ENCODE measurements around the gene TXK. TPM values are rescaled to one million over a fixed set of nuclear protein-coding genes. Genes with fewer than 3 reads are reported as not detected.

The TXK gene
- total and polyA plus RNA-seq, 2 experiments from 2014 or later = not detected

DNA sequence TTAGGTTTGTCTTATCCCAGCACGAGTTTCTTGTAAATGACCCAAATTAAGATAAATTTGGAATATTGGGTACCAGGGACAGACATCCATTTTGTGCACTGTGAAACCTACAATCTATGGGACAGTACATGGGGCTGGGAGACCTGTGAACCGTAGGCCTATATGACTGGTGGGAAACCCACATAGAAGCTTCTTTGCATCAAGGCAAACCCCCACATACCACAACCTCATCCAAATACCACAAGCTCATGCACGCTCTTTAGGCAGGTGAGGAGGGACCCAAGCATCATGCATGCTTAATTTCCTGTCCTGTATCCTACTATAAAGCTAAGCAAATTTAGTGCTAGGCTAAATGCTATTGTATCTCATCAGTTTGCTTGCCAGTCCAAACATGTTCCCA is 69.7 kb downstream of the TXK start:
- no peak overlapping the region for H3K4me2 ChIP-seq (ENCODE audit: unreplicated experiment)
- no peaks in the 10 kb centered on the region for H3F3A ChIP-seq (ENCODE audit: insufficient read depth)
- H3K9me2 ChIP-seq (ENCODE audit: insufficient read depth) = no peaks in the 10 kb centered on the region
- H4K20me1 ChIP-seq (ENCODE audit: insufficient read depth) = no peaks in the 10 kb centered on the region
- H3K4me1 ChIP-seq (ENCODE audit: insufficient read depth) = no peaks in the 10 kb centered on the region
- no peaks in the 10 kb centered on the region for H3K27me3 ChIP-seq (replicated peaks; ENCODE audit: insufficient read depth)
- WGBS, 2 experiments (ENCODE audit: low coverage in 1 of 2, low lambda C conversion rate in 2 of 2, missing lambda C conversion rate in 2 of 2) = 47 to 54% methylated on average over 3 of the region's 3 CpGs
- in situ Hi-C loops (cut with MboI) = no loop called here
- H3K4me3 ChIP-seq = no peak overlapping the region
- H3K36me3 ChIP-seq (ENCODE audit: low read depth) = no peaks in the 10 kb centered on the region
- H3K79me2 ChIP-seq (ENCODE audit: insufficient read depth) = no peaks in the 10 kb centered on the region
- H3K9ac ChIP-seq = no peak overlapping the region
- no peak overlapping the region for H3K27ac ChIP-seq
- no peak overlapping the region for H2AFZ ChIP-seq
- TF ChIP-seq EZH2phosphoT487 (IDR thresholded peaks at IDR 0.05; ENCODE audit: insufficient read depth, low read depth) = no peak
- TF ChIP-seq EZH2 (IDR thresholded peaks at IDR 0.05; ENCODE audit: insufficient read depth, poor library complexity, severe bottlenecking) = no peak
- no peaks in the 10 kb centered on the region for H3K9me3 ChIP-seq (ENCODE audit: low read depth)
- DNase-seq = no peak

DNA sequence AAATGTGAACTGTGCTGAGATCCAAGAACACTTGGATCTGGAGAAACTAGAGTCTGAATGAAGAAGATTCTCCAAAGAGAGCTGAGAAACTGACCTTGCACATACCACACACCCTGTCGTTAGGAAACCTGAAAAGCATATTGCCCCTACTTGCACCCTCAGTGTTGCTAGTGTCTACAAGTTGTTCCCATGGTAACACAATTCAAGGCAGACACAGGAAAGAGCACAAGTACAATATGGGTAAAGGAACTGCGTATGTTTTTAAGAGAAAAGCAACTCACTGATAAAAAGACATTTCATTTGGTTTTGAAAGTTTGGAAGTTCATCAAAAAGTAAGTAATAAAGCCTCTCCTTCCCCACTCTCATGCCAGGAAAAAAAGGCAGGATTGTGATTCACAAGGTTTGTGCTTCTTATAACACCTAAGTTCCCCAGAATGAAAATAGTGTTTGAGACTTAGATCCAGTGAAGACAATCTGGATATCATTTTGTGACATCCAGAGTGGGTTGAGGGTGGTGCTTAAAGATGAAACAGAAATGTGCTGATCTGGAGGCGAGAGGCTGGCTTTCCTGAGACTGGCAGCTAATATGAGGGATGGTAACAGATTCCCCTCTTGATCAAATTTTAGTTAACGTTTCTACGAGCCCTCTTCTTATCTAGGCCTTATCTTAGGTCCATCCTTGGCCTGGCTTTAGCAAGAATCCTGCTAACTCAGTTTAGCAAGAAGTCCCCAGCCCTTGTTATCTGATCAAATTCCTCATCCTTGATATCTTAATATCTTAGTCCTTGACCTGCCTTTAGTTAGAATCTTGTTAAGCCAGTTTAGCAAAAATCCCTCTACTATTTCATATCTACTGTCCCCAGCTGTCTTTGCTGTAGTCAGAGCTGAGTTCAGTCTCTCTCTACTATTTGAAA is 75.2 kb downstream of the TXK start:
- Histone ChIP-seq H3K36me3 (ENCODE audit: low read depth) (no peaks in the 10 kb centered on the region), H3K4me3 (no peak overlapping the region), H3F3A (ENCODE audit: insufficient read depth) (no peaks in the 10 kb centered on the region), H2AFZ (no peak overlapping the region), H4K20me1 (ENCODE audit: insufficient read depth) (no peaks in the 10 kb centered on the region), H3K9me2 (ENCODE audit: insufficient read depth) (no peaks in the 10 kb centered on the region), H3K9ac (no peak overlapping the region), H3K27me3 (replicated peaks; ENCODE audit: insufficient read depth) (no peaks in the 10 kb centered on the region), H3K79me2 (ENCODE audit: insufficient read depth) (no peaks in the 10 kb centered on the region), H3K9me3 (ENCODE audit: low read depth) (no peaks in the 10 kb centered on the region), H3K27ac (no peak overlapping the region), H3K4me1 (ENCODE audit: insufficient read depth) (no peaks in the 10 kb centered on the region), H3K4me2 (ENCODE audit: unreplicated experiment) (no peak overlapping the region)
- no peak for DNase-seq
- no peak for TF ChIP-seq EZH2 (IDR thresholded peaks at IDR 0.05; ENCODE audit: insufficient read depth, poor library complexity, severe bottlenecking)
- TF ChIP-seq EZH2phosphoT487 (IDR thresholded peaks at IDR 0.05; ENCODE audit: insufficient read depth, low read depth) = no peak
- WGBS, 2 experiments (ENCODE audit: low coverage in 1 of 2, low lambda C conversion rate in 2 of 2, missing lambda C conversion rate in 2 of 2) = 1 to 5% methylated on average over 5 of the region's 5 CpGs
- in situ Hi-C loops (cut with MboI) = no loop called here

DNA sequence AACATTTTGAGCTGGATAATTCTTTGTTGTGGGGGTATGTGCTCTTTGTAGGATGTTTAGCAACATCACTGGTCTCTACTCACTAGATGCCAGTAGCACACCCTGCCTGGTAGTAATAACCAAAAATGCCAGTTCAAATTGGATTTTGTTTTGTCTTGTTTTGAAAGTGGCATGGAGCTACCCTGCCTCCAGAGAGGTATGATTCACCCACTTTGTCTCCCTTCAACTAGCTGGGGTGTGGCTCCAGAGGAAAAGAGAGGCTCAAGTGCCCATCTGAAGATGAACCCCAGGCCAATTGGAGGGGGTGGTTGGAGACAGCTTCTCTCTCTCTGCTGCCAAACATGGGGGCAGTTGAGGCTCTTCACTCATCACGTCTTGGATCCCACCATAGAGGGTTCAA is 83.0 kb downstream of the TXK start:
- Histone ChIP-seq H3K79me2 (ENCODE audit: insufficient read depth) (no peaks in the 10 kb centered on the region), H3K4me2 (ENCODE audit: unreplicated experiment) (no peak overlapping the region), H3K9me2 (ENCODE audit: insufficient read depth) (no peaks in the 10 kb centered on the region), H3F3A (ENCODE audit: insufficient read depth) (no peaks in the 10 kb centered on the region), H2AFZ (no peak overlapping the region), H3K36me3 (ENCODE audit: low read depth) (no peaks in the 10 kb centered on the region), H4K20me1 (ENCODE audit: insufficient read depth) (no peaks in the 10 kb centered on the region), H3K9me3 (ENCODE audit: low read depth) (no peaks in the 10 kb centered on the region), H3K27ac (no peak overlapping the region), H3K9ac (no peak overlapping the region), H3K4me3 (no peak overlapping the region), H3K4me1 (ENCODE audit: insufficient read depth) (no peaks in the 10 kb centered on the region), H3K27me3 (replicated peaks; ENCODE audit: insufficient read depth) (no peaks in the 10 kb centered on the region)
- WGBS, 2 experiments (ENCODE audit: low coverage in 1 of 2, low lambda C conversion rate in 2 of 2, missing lambda C conversion rate in 2 of 2) = 0 to 6% methylated on average over 1 of the region's 1 CpG
- DNase-seq = no peak
- in situ Hi-C loops (cut with MboI) = no loop called here
- TF ChIP-seq EZH2 (IDR thresholded peaks at IDR 0.05; ENCODE audit: insufficient read depth, poor library complexity, severe bottlenecking) = no peak
- TF ChIP-seq EZH2phosphoT487 (IDR thresholded peaks at IDR 0.05; ENCODE audit: insufficient read depth, low read depth) = no peak

DNA sequence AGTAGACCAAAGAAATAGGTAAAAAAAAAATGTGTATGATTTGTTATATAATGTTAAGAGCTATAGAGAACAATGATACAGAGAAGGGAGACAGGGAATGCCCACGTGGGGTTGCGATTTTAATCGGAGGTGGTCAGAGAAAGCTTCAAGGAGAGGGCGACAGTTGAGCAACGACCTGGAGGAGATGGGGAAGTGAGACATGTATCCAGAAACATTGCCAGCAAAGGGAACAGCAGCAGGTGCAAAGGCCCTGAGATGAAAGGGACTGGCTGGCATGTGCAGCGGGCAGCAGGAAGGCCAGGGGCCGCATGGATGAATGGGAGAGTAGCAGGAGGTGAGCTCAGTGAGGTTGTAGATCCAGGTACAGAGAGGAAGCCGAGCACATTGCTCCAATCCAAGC is 84.6 kb downstream of the TXK start:
- WGBS, 2 experiments (ENCODE audit: low coverage in 1 of 2, low lambda C conversion rate in 2 of 2, missing lambda C conversion rate in 2 of 2) = 51 to 53% methylated on average over 8 of the region's 8 CpGs
- Histone ChIP-seq H3K79me2 (ENCODE audit: insufficient read depth) (no peaks in the 10 kb centered on the region), H3K36me3 (ENCODE audit: low read depth) (no peaks in the 10 kb centered on the region), H3K27me3 (replicated peaks; ENCODE audit: insufficient read depth) (no peaks in the 10 kb centered on the region; the same call in none of the 2 replicates), H2AFZ (no peak overlapping the region), H4K20me1 (ENCODE audit: insufficient read depth) (no peaks in the 10 kb centered on the region), H3K4me1 (ENCODE audit: insufficient read depth) (no peaks in the 10 kb centered on the region), H3K9me2 (ENCODE audit: insufficient read depth) (no peaks in the 10 kb centered on the region), H3K9ac (no peak overlapping the region), H3K9me3 (ENCODE audit: low read depth) (no peaks in the 10 kb centered on the region), H3K27ac (no peak overlapping the region), H3F3A (ENCODE audit: insufficient read depth) (no peaks in the 10 kb centered on the region), H3K4me2 (ENCODE audit: unreplicated experiment) (no peak overlapping the region), H3K4me3 (no peak overlapping the region)
- no peak for TF ChIP-seq EZH2phosphoT487 (IDR thresholded peaks at IDR 0.05; ENCODE audit: insufficient read depth, low read depth)
- no peak for TF ChIP-seq EZH2 (IDR thresholded peaks at IDR 0.05; ENCODE audit: insufficient read depth, poor library complexity, severe bottlenecking)
- DNase-seq = no peak
- in situ Hi-C loops (cut with MboI) = no loop called here

Data from GM23248 (cell line).